NCI-H2171 (cell line): ENCODE data around the gene STAG3.

Source experiments
- DNase-seq: peaks from one replicate; lab custom pipeline; 2025; lab: John Stamatoyannopoulos, UW

The STAG3 gene

GRCh38 chr7:100155553-100156317 lies 22.0 kb upstream of the STAG3 start:
- no peak for DNase-seq

DNA sequence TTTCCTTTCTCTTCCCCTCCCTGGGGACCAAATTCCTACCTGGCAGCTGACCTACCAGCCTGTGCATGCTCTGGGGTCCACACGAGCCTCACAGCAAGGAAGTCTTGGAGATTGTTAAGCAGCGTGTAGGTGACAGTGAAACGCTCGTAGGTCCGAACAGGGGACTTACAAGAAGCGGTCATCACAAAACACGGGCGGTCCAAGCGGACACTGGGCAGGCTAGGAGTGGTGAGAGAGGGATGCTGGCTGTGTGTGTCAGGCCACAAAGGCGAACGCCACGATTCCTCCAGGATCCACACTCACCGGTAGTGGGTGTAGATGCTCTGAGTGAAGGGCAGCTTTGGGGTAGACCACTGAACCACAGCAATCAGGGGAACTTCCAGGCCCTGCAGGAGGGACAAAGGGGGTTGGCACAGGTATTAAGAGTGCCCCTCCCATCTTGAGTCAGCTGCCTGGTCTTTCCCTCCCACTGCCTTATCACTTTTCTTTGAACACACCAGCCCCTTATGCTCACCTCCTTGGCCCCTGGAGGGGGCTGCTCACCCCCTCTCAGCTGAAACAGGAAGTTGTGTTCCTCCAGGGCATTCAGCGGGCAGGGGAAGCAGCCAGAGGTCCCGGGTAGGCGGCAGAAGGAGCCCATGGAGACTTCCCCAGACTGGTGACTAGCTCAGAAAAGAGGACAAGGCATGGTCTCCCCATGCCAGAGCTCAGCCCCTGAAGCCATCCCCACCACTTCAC lies 21.2 kb upstream of the STAG3 start:
- no peak for DNase-seq

DNA sequence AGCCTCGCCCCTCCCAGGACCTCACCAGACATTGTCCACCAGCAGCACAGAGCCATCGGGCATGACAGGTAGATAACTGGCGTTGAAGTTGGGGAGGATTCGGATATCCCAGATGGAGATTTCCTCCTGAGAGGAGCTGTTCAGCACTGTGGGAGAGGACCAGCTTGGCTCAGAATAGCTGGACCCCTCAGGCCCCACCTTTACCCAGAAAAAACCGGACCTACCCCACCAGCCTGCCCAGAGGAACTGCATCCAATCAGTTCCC lies 20.7 kb upstream of the STAG3 start:
- no peak for DNase-seq

GRCh38 chr7:100157334-100158228 lies 20.1 kb upstream of the STAG3 start:
- no peak for DNase-seq

DNA sequence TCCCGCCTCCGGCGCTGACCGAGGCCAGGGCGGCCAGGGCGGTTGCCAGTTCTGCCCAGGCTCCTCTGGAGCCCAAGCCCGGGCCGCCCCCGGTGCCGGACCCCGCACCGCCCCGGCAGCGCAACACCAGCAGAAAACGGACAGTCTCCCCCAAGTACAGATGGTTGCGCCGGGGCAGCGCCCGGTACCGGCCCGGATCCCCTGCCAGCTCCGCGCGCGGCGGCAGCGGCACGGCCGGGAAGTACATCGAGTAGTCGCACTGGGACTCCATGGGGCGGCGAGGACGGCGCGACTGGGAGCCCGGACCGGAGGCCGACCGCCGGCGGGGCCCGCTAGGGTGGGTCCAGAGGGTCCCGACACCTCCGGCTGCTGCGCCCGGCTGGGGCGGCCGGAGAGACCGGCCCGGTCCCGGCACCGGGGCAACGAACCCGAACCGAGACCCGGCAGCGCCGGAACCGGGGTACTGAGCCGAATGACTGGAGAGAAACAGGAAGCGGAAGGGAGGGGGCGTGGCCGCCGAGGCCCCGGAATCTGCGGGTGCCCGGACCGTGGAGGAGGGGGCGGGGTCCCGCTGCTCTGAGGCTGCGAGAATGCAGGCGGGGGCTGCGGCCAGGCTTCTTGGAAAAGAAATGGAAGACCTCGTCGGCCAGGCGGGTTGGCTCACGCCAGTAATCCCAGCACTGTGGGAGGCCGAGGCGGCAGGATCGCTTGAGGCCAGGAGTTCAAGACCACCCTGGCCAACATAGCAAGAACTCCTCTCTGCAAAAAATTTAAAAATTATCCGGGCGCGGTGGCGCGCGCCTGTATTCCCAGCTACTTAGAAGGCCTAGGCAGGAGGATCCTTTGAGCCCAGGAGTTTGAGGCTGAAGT lies 19.3 kb upstream of the STAG3 start, which contains the start of gene TRAPPC14:
TRAPPC14 (minus strand) TSS at position 495 of the 870 bp plus-strand sequence; CDS start at position 271, 224 bp downstream.
- peak; percentile 79 for DNase-seq

DNA sequence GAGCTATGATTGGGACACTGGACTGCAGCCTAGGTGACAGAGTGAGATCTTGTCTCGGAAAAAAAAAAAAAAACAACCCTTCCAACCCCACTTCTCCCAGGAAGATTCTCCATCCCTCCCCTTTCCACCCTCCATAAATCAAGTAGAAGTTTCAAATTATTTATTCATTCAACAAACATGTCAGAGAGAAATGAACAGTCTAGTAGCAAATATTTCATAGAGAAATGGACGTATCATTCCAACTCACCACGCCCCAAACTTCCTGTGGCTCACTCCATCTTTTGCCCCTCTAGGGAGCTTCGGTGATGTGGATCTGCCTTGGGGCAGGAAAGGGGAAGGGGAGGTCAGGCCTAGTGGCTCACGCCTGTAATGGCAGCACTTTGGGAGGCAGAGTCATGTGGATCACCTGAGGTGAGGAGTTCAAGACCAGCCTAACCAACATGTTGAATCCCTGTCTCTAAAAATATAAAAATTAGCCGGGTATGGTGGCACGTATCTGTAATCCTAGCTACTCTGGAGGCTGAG lies 18.6 kb upstream of the STAG3 start:
- DNase-seq: no peak

DNA sequence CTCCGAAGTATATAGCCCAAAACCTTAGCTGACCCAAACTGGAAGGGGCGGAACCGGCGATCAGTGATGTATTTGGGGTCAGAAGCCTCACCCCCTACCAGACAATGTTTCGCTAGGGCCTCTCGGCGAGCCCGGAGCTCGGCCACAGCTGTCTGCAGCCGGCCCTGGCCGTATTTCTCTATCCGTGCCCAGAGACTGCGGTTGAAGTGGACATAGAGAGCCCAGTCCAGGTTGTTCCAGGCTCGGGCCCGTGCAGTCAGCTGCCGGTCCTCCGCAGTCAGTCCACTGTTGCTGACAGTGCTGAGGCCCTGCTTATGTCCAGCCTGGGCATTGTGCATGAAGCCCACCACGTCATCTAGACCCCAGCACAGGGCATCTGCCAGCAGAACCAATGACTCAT lies 17.7 kb upstream of the STAG3 start:
- no peak for DNase-seq

- DNase-seq: no peak
Measured at GRCh38 chr7:100163006-100163531, 14.6 kb upstream of the STAG3 start.

DNA sequence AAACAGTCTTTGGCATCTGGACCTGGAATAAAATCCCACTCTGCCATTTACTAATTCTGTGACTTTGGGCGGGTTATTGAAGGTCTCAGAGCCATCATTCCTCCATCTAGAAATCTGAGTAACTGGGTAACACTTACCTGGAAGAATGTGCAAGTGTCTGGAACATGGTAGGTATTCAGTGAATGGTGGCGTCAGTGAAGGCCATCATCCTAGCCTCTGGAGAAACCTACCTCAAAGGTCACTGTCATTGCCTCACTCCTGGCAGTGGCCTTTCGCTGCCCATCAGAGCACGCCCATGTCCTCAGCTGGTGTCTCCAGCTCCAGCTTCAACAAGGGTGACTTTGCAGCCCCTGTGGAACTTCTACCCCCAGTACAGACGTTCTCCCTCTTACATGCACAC lies 13.8 kb upstream of the STAG3 start:
- no peak for DNase-seq

DNA sequence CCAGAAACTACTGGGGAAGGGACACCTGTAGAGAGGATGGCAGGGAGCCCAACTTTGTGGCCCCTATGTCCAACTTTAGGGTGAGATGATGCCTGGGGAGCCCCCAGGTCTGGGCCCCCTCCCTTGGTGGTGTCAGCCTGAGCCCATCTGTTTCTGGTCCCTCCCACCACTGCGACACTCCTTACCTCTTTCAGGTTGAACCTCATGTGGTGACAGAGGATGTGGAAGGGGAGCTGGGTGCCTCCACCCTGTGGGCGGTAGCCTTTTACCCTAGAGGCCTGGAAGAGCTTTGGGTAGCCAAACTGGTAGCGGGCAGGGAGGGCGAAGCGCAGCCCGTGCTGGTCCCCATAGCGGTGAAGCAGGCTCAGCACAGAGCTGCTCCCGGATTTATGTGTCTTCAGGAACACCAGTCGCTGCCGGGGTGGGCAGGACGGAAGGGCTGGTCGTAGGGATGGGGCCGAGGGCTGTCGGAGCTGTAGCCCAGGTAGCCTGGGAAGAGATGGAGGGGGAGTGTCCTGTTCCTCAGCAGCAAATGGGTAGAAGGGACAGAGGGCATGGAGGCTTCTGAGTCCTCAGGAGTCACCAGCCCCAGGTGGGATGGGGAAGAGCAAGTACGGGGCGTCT lies 11.3 kb upstream of the STAG3 start:
- DNase-seq: no peak

- DNase-seq: no peak
Measured at GRCh38 chr7:100166970-100167911, 10.5 kb upstream of the STAG3 start.

DNA sequence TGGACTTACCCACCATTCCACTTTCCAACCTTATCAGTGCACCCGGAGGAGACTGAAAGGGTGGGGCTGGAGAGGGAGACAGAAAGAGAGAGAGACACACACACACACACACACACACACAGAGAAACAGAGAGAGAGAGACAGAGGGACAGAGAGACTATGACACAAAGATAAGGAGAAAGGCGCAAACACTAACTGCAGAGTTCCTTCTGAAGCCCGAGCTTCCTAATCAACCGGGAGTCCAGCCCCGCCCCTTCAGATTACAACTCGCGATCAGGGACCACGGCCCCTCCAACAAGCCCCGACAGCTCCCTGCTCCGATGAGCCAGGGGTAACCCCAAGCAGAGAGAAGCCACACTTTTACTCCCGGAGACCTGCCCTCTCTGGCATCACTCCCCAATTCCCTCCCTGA lies 9.8 kb upstream of the STAG3 start:
- peak; percentile 10 for DNase-seq

GRCh38 chr7:100169147-100169850 lies 8.4 kb upstream of the STAG3 start:
- DNase-seq: no peak

- DNase-seq: no peak
Measured at GRCh38 chr7:100170101-100170897, 7.4 kb upstream of the STAG3 start.

- DNase-seq: no peak
Measured at GRCh38 chr7:100171087-100171681, 6.5 kb upstream of the STAG3 start.

GRCh38 chr7:100171840-100172239 lies 5.9 kb upstream of the STAG3 start:
- no peak for DNase-seq

- DNase-seq: no peak
Measured at GRCh38 chr7:100173806-100174495, 3.8 kb upstream of the STAG3 start.
